ENCODE data around the gene SQOR. TPM values are rescaled to one million over a fixed set of nuclear protein-coding genes. Genes with fewer than 3 reads are reported as not detected.

Gene SQOR
- total RNA-seq, 1 experiment from 2014 or later: 17.6 TPM

DNA sequence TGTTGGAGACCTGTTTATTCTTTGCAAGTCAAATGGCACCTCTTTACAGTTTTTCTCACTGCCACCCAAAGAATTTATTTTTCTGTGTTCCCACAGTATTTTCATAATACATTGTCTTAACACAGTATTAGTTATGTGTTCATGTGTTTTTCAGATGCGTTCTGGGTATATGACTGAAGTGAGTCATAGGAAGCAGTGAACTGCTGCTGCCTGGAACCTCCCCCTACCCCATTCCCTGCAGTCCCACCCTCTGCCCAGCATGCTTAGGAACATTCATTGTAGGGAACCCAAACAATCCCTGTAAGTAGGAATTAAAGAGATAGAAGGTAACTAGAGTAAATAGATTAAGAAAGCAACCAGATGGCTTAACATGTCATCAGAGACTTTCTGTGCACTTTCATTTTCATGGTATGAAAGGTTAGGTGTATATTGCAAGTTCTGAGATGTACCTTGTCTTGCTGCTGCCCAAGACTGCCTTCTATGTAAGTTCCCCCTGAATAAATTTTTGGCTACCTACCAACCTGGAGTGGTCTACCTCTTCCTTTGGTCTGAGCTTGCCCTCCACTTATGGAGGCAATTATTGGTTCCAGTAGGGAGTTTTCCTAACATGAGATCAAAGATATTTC is 21.9 kb upstream of the SQOR start:
- Histone ChIP-seq H3K9ac (ENCODE audit: low read length) (no peak overlapping the region), H3K27ac (ENCODE audit: low read depth, low read length) (no peak overlapping the region), H3K79me2 (ENCODE audit: insufficient read depth, low read length) (no peaks in the 10 kb centered on the region), H3K27me3 (ENCODE audit: insufficient read depth, low read length) (no peaks in the 10 kb centered on the region), H4K20me1 (ENCODE audit: insufficient read depth) (no peaks in the 10 kb centered on the region), H3K4me1 (ENCODE audit: control insufficient read depth in 1 of 2, insufficient read depth in 2 of 2, low read length in 2 of 2) (peaks cover 0 to 5% of the 10 kb centered on the region in 2 experiments; a peak in 1 of 4 replicates), H3K9me3 (ENCODE audit: control insufficient read depth in 1 of 2, insufficient read depth in 1 of 2, low read depth in 1 of 2, low read length in 2 of 2) (no peaks in the 10 kb centered on the region), H3K4me2 (ENCODE audit: low read length) (no peak overlapping the region), H3K9me2 (ENCODE audit: insufficient read depth) (no peaks in the 10 kb centered on the region), H3K36me3 (ENCODE audit: control insufficient read depth in 1 of 2, insufficient read depth in 2 of 2, low read length in 2 of 2) (no peaks in the 10 kb centered on the region; a peak in 1 of 4 replicates), H3K4me3 (replicated peaks in 1 of 2; ENCODE audit: low read depth in 1 of 2, low read length in 2 of 2) (no peak overlapping the region), H2AFZ (ENCODE audit: low read depth, low read length, poor library complexity, severe bottlenecking) (no peak overlapping the region)
- DNase-seq (ENCODE audit: low read depth, low spot score): no peak
- intact Hi-C loops (cut with micrococcal nuclease): loop anchor here (10.0 kb wide), 2 partner anchors 408 to 448 kb away; no protein-coding TSS in a partner anchor
- ChIA-PET CTCF (interaction anchor here (1.3 to 4.0 kb wide), 5 partner anchors 10 to 450 kb away, joined by 4 to 82 read pairs (median 7); partner anchors contain the start of gene SQOR), RAD21 (ENCODE audit: low non-redundant PET in 1 of 2, low total read pairs in 2 of 2, uncharacterized antibody in 2 of 2, unreplicated experiment in 2 of 2) (interaction anchor here in 1 of 2 experiments (1.7 kb wide), 1 partner anchor 155 kb away, joined by 7 read pairs; no protein-coding TSS in a partner anchor), POLR2A (no interaction called here)
- no TSS peak for BruUV-seq (replicated peaks)
- TF ChIP-seq POLR2A (IDR thresholded peaks at IDR 0.05; ENCODE audit: borderline replicate concordance, extremely low read depth, insufficient read depth, insufficient read length) (no peak), ZNF274 (IDR thresholded peaks at IDR 0.05; ENCODE audit: low read depth, low read length) (no peak)
- no peak for ATAC-seq

GRCh38 chr15:45616901-45617323 is 17.9 kb upstream of the SQOR start:
- no peaks in the 10 kb centered on the region for H3K36me3 ChIP-seq (ENCODE audit: control insufficient read depth in 1 of 2, insufficient read depth in 2 of 2, low read length in 2 of 2)
- no peaks in the 10 kb centered on the region for H3K27me3 ChIP-seq (ENCODE audit: insufficient read depth, low read length)
- no peak overlapping the region for H3K4me2 ChIP-seq (ENCODE audit: low read length)
- no peak overlapping the region for H3K9ac ChIP-seq (ENCODE audit: low read length)
- H3K4me3 ChIP-seq (replicated peaks in 1 of 2; ENCODE audit: low read depth in 1 of 2, low read length in 2 of 2): no peak overlapping the region
- ATAC-seq (no peak), DNase-seq (ENCODE audit: low read depth, low spot score) (no peak)
- intact Hi-C loops (cut with micrococcal nuclease): loop anchor here (10.0 kb wide), 2 partner anchors 412 to 452 kb away; no protein-coding TSS in a partner anchor
- H4K20me1 ChIP-seq (ENCODE audit: insufficient read depth): no peaks in the 10 kb centered on the region
- no peaks in the 10 kb centered on the region for H3K79me2 ChIP-seq (ENCODE audit: insufficient read depth, low read length)
- H3K4me1 ChIP-seq (ENCODE audit: control insufficient read depth in 1 of 2, insufficient read depth in 2 of 2, low read length in 2 of 2): peaks cover 0 to 5% of the 10 kb centered on the region in 2 experiments; a peak in 1 of 4 replicates
- H2AFZ ChIP-seq (ENCODE audit: low read depth, low read length, poor library complexity, severe bottlenecking): no peak overlapping the region
- BruUV-seq (replicated peaks): no TSS peak
- no peaks in the 10 kb centered on the region for H3K9me2 ChIP-seq (ENCODE audit: insufficient read depth)
- H3K27ac ChIP-seq (ENCODE audit: low read depth, low read length): no peak overlapping the region
- ChIA-PET CTCF (no interaction called here), RAD21 (ENCODE audit: low non-redundant PET in 1 of 2, low total read pairs in 2 of 2, uncharacterized antibody in 2 of 2, unreplicated experiment in 2 of 2) (no interaction called here), POLR2A (no interaction called here)
- no peaks in the 10 kb centered on the region for H3K9me3 ChIP-seq (ENCODE audit: control insufficient read depth in 1 of 2, insufficient read depth in 1 of 2, low read depth in 1 of 2, low read length in 2 of 2)
- TF ChIP-seq POLR2A (IDR thresholded peaks at IDR 0.05; ENCODE audit: borderline replicate concordance, extremely low read depth, insufficient read depth, insufficient read length) (no peak), EZH2phosphoT487 (IDR thresholded peaks at IDR 0.05; ENCODE audit: borderline replicate concordance) (no peak), EGR1 (IDR thresholded peaks at IDR 0.05; ENCODE audit: low read depth) (no peak), EZH2 (IDR thresholded peaks at IDR 0.05) (no peak), POLR2AphosphoS5 (IDR thresholded peaks at IDR 0.05; ENCODE audit: low read depth, low read length) (no peak), ELF1 (IDR thresholded peaks at IDR 0.05; ENCODE audit: borderline replicate concordance, low read depth) (no peak), YY1 (IDR thresholded peaks at IDR 0.05; ENCODE audit: extremely low read depth, insufficient replicate concordance, low read depth, low read length) (no peak), CBX3 (IDR thresholded peaks at IDR 0.05; ENCODE audit: low read depth) (no peak), SIN3A (IDR thresholded peaks at IDR 0.05; ENCODE audit: low read depth) (no peak), JUND (IDR thresholded peaks at IDR 0.05) (no peak), ZFX (IDR thresholded peaks at IDR 0.05) (no peak), RAD21 (IDR thresholded peaks at IDR 0.05; ENCODE audit: low read depth) (no peak)
- TF ChIP-seq, protein P1, sequence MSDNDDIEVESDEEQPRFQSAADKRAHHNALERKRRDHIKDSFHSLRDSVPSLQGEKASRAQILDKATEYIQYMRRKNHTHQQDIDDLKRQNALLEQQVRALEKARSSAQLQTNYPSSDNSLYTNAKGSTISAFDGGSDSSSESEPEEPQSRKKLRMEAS (IDR thresholded peaks at IDR 0.05): no peak
- TF ChIP-seq, protein P2, sequence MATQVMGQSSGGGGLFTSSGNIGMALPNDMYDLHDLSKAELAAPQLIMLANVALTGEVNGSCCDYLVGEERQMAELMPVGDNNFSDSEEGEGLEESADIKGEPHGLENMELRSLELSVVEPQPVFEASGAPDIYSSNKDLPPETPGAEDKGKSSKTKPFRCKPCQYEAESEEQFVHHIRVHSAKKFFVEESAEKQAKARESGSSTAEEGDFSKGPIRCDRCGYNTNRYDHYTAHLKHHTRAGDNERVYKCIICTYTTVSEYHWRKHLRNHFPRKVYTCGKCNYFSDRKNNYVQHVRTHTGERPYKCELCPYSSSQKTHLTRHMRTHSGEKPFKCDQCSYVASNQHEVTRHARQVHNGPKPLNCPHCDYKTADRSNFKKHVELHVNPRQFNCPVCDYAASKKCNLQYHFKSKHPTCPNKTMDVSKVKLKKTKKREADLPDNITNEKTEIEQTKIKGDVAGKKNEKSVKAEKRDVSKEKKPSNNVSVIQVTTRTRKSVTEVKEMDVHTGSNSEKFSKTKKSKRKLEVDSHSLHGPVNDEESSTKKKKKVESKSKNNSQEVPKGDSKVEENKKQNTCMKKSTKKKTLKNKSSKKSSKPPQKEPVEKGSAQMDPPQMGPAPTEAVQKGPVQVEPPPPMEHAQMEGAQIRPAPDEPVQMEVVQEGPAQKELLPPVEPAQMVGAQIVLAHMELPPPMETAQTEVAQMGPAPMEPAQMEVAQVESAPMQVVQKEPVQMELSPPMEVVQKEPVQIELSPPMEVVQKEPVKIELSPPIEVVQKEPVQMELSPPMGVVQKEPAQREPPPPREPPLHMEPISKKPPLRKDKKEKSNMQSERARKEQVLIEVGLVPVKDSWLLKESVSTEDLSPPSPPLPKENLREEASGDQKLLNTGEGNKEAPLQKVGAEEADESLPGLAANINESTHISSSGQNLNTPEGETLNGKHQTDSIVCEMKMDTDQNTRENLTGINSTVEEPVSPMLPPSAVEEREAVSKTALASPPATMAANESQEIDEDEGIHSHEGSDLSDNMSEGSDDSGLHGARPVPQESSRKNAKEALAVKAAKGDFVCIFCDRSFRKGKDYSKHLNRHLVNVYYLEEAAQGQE (IDR thresholded peaks at IDR 0.05; ENCODE audit: low read depth): no peak
